ENCODE data around the gene NYAP2.

NYAP2 gene

GRCh38 chr2:225487878-225488416, 88.4 kb downstream of the NYAP2 start:
- no peak for DNase-seq

GRCh38 chr2:225488743-225489142, 89.2 kb downstream of the NYAP2 start:
- no peak for DNase-seq

- DNase-seq = no peak
Measured at GRCh38 chr2:225493420-225494099, 94.0 kb downstream of the NYAP2 start.

- no peak for DNase-seq
Measured at GRCh38 chr2:225494100-225494459, 94.6 kb downstream of the NYAP2 start.

GRCh38 chr2:225495706-225496105, 96.2 kb downstream of the NYAP2 start:
- no peak for DNase-seq

GRCh38 chr2:225496568-225496967, 97.1 kb downstream of the NYAP2 start:
- DNase-seq = no peak

- no peak for DNase-seq
Measured at GRCh38 chr2:225497166-225497565, 97.7 kb downstream of the NYAP2 start.

GRCh38 chr2:225501022-225501421, 101.5 kb downstream of the NYAP2 start:
- DNase-seq = no peak

GRCh38 chr2:225502971-225503370, 103.5 kb downstream of the NYAP2 start:
- no peak for DNase-seq

- no peak for DNase-seq
Measured at GRCh38 chr2:225510796-225511195, 111.3 kb downstream of the NYAP2 start.

- no peak for DNase-seq
Measured at GRCh38 chr2:225512469-225512868, 113.0 kb downstream of the NYAP2 start.

- no peak for DNase-seq
Measured at GRCh38 chr2:225512876-225513540, 113.5 kb downstream of the NYAP2 start.

GRCh38 chr2:225515033-225515432, 115.5 kb downstream of the NYAP2 start:
- no peak for DNase-seq

GRCh38 chr2:225526760-225527390, 127.4 kb downstream of the NYAP2 start:
- no peak for DNase-seq

- DNase-seq = no peak
Measured at GRCh38 chr2:225531559-225531958, 132.0 kb downstream of the NYAP2 start.

- no peak for DNase-seq
Measured at GRCh38 chr2:225532096-225532495, 132.6 kb downstream of the NYAP2 start.

GRCh38 chr2:225534037-225534436, 134.5 kb downstream of the NYAP2 start:
- DNase-seq = no peak

- DNase-seq = no peak
Measured at GRCh38 chr2:225534697-225535096, 135.2 kb downstream of the NYAP2 start.

- no peak for DNase-seq
Measured at GRCh38 chr2:225536036-225536435, 136.5 kb downstream of the NYAP2 start.

GRCh38 chr2:225543626-225544025, 144.1 kb downstream of the NYAP2 start:
- DNase-seq = no peak

- no peak for DNase-seq
Measured at GRCh38 chr2:225556461-225556860, 157.0 kb downstream of the NYAP2 start.

- DNase-seq = no peak
Measured at GRCh38 chr2:225558399-225559071, 159.0 kb downstream of the NYAP2 start.

- no peak for DNase-seq
Measured at GRCh38 chr2:225559072-225559415, 159.5 kb downstream of the NYAP2 start.

GRCh38 chr2:225566798-225567197, 167.3 kb downstream of the NYAP2 start:
- DNase-seq = no peak
